ENCODE data around the gene SEMA4D.
A peak's percentile ranks its signal among the peaks of the same experiment; 100 is the strongest.

The SEMA4D gene

GRCh38 chr9:89502671-89503070 lies 4.8 kb upstream of the SEMA4D start:
- DNase-seq (ENCODE audit: extremely low read depth in 1 of 2, low read depth in 1 of 2): no peak

- peak in 1 of 2 donors; percentile 42 for DNase-seq (ENCODE audit: extremely low read depth in 1 of 2, low read depth in 1 of 2)
Observed at GRCh38 chr9:89502038-89502601, 4.2 kb upstream of the SEMA4D start.

- DNase-seq (ENCODE audit: extremely low read depth in 1 of 2, low read depth in 1 of 2): no peak
Observed at GRCh38 chr9:89501311-89501898, 3.5 kb upstream of the SEMA4D start.

- DNase-seq (ENCODE audit: extremely low read depth in 1 of 2, low read depth in 1 of 2): no peak
Observed at GRCh38 chr9:89500008-89500407, 2.1 kb upstream of the SEMA4D start.

- DNase-seq (ENCODE audit: extremely low read depth in 1 of 2, low read depth in 1 of 2): peak in 1 of 2 donors; percentile 40
Observed at GRCh38 chr9:89498852-89499480, 1.1 kb upstream of the SEMA4D start.

GRCh38 chr9:89497257-89497963 lies 503 bp downstream of the SEMA4D start:
- no peak for DNase-seq (ENCODE audit: extremely low read depth in 1 of 2, low read depth in 1 of 2)

- DNase-seq (ENCODE audit: extremely low read depth in 1 of 2, low read depth in 1 of 2): no peak
Observed at GRCh38 chr9:89496645-89497256, 1.2 kb downstream of the SEMA4D start.

GRCh38 chr9:89495824-89496560 lies 1.9 kb downstream of the SEMA4D start:
- DNase-seq (ENCODE audit: extremely low read depth in 1 of 2, low read depth in 1 of 2): no peak

GRCh38 chr9:89494199-89494598 lies 3.7 kb downstream of the SEMA4D start:
- no peak for DNase-seq (ENCODE audit: extremely low read depth in 1 of 2, low read depth in 1 of 2)

GRCh38 chr9:89493671-89494070 lies 4.2 kb downstream of the SEMA4D start:
- DNase-seq (ENCODE audit: extremely low read depth in 1 of 2, low read depth in 1 of 2): no peak

- no peak for DNase-seq (ENCODE audit: extremely low read depth in 1 of 2, low read depth in 1 of 2)
Observed at GRCh38 chr9:89493181-89493580, 4.7 kb downstream of the SEMA4D start.

- DNase-seq (ENCODE audit: extremely low read depth in 1 of 2, low read depth in 1 of 2): no peak
Observed at GRCh38 chr9:89492586-89492985, 5.3 kb downstream of the SEMA4D start.

GRCh38 chr9:89491694-89492093 lies 6.2 kb downstream of the SEMA4D start:
- no peak for DNase-seq (ENCODE audit: extremely low read depth in 1 of 2, low read depth in 1 of 2)

- no peak for DNase-seq (ENCODE audit: extremely low read depth in 1 of 2, low read depth in 1 of 2)
Observed at GRCh38 chr9:89489548-89490530, 8.1 kb downstream of the SEMA4D start.

GRCh38 chr9:89488936-89489335 lies 9.0 kb downstream of the SEMA4D start:
- no peak for DNase-seq (ENCODE audit: extremely low read depth in 1 of 2, low read depth in 1 of 2)

- DNase-seq (ENCODE audit: extremely low read depth in 1 of 2, low read depth in 1 of 2): no peak
Observed at GRCh38 chr9:89488131-89488530, 9.8 kb downstream of the SEMA4D start.

- DNase-seq (ENCODE audit: extremely low read depth in 1 of 2, low read depth in 1 of 2): no peak
Observed at GRCh38 chr9:89486681-89487080, 11.2 kb downstream of the SEMA4D start.

GRCh38 chr9:89484475-89485404 lies 13.2 kb downstream of the SEMA4D start:
- DNase-seq (ENCODE audit: extremely low read depth in 1 of 2, low read depth in 1 of 2): no peak

All from stimulated activated CD8-positive, alpha-beta memory T cell treated with anti-CD3 and anti-CD28 coated beads, Interleukin-7, amount 100 ng/mL, for 48 hours (primary cell).